Measurements from ENCODE around the gene CDH4.

The CDH4 gene

DNA sequence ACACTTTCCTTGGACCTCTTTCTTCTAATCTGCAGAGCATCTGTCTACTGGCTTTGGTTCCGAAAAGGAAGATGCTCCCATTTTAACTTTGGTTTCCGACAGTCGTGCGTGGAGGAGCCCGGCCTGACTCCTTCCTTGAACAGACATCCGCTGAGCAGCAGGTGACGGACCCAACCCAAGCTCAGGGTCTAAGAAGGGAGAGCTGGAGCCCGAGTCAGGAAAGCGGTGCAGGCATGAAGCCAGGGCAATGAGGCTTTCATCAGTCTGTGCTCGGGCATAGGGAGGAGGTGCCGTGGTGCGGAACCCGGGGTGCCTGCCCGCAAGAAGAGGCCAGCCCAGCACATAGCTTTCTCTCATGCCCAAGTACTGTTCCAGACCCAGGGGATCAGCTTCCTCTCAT, 109.4 kb downstream of the CDH4 start:
- no peak for DNase-seq

DNA sequence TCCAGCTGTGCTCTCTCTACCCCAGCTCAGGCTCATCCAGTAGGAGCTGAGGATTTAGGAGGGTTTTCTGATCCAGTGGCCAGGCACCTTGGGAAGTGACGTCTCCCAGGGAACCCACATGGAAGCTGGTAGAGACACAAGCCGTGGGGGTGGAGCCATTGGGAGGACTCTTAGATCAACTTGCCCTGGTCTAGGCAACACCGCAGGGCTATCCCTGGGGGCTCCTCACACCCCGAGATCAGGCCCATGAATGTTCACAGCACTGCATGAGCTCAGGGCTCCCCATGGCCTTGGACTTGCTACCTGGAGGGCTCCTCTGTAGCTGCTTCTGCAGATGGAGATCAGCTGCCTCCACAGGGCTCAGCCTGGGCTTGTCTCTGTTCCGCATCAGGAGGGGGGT, 112.1 kb downstream of the CDH4 start:
- DNase-seq = no peak

DNA sequence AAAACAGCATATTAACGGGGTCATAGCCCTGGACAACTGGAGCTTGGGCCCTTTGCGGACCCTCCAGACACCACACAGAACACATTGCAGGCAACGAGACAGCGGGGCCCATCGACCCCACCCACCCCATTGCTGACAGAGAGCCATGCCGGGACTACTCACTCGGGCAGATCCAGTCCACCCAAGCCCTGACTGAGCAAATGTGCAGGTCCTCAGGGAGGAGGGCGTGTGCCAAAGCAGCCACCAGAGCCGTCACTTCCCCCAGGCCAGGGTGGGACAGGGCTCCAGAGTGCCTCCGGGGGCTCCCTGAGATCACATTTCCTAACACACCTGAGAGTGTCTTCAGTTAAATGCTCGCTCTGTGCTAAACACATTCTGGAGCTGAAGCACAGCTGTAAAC, 114.9 kb downstream of the CDH4 start:
- DNase-seq = no peak

DNA sequence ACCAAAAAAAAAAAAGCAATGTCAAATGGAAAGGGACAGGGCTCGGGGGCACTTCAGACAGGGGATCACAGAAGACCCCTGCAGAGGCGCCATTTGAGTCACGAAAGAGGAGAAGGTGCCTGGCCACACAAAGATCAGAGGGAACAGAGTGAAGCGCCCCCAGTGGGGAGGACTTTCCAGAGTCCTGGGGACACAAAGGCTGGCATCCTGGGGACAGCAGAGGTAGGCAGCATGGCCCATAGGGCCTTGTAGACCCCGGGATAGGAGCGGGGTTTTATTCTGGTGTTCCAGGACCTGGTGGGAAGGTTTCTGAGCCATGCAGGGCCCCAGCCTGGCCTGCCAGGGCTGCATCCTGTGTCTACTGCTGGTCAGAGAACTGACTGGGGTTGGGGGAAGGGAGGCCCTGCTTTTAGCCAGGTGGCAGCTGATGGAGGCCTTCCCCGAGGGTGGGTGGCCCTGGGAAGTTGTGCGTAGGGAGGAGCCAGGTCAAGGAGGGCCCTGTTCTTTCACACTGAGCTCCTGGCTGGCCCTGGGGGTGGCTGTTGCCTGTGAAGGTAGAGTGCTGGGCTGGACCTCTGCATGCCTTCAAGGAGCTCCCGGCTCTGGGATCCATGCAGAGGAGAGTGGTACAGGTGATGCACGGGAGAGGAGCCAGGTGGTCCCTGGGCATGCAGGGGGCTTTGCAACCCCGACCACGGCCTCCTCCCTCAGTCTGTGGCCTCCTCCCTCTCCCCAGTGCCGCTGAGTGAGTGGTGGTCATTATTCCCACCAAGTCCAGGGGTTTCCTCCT, 117.9 kb downstream of the CDH4 start:
- DNase-seq = no peak

DNA sequence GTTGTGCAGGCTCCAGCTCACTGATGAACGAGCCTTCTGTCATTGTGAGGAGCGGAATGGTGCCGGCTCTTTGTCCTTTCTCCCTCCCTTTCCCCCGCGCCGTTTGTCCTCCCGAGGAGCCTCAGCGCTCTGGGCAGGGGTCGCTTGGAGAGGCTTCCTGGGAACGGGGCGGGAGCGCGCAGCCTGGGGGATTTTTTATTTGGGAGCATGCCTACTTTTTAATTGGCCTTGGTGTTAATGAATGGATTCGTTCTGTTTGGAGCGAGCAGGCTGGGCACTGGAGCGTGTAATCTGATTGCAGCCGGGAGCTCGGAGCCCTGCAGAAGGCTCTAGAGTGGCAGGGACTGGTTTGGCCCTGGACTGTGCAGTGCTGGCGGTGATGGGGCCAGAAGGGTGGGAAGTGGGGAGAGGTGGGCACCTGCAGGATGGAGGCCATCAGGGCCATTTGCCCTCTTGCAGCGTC, 118.8 kb downstream of the CDH4 start:
- DNase-seq = no peak

DNA sequence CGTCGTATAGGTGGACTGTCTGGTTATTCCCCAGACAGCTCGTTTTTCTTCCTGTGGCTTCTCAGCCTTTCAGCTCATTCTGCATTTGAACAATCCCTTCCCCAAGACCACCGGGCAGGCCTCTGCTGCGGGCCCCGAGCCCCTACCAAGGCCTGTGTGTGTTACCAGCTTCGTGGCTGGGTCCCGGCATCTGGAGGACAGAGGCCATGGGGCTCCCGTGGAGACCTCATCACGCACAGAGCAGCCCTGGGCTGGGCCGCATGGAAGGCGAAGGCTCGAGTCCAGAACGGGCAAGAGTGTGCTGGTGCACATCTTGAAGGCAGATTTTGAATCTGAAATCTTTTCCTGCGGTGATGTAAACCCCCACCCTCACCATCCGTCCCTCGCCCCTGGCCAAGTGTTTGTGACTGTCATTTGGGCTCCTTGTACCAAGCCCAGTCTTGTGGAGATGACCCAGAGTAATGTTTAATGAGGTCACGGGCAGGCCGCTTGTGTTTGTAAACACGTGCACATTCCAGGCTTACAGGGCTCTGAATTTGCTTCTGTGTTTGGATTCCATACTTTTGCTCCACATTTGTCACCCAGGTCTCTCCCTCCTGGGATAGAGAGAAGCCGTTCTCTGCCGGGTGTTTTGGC, 119.6 kb downstream of the CDH4 start:
- DNase-seq = no peak

DNA sequence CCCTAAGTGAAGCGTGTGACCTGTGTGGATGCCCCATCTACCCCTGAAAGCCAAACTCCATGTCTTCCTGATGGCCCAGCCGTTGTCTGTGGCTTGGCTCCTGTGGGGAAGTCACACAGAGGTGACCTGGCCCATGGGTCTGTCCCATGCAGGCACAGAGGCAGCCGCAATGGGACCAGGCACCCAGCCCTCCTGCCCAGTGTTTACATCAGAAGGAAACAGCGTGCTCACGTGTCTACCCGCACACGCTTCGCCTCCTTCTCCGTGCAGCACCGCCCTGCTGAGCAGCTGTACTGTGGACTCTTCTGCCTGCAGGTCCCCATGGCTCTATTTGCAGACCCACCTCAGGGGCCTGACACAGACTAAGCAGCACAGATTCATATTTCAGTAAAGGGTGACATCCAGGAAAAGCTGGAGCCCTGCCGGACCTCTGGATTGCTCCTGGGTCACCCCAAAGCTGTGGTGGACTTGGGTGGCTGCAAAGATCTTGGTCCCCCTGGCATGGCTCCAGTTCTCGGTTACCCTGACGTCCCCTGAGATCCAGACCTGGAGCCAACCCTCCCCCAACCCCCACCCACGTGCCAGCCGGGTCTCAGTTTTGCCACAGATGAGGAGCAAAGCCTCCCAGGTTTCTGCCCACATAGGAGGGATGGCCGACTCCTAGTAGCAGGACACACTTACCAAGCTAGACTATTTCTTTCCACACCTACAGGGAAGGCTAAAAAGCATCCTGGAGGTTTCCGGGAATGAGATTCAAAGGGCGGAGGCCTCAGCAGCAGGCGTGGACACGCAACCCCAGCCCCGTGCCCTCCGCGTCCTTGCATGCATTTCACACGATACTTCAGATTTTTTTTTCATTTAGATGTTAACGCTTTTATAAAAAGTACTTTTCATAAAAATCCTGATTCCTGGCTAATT, 120.3 kb downstream of the CDH4 start:
- no peak for DNase-seq

DNA sequence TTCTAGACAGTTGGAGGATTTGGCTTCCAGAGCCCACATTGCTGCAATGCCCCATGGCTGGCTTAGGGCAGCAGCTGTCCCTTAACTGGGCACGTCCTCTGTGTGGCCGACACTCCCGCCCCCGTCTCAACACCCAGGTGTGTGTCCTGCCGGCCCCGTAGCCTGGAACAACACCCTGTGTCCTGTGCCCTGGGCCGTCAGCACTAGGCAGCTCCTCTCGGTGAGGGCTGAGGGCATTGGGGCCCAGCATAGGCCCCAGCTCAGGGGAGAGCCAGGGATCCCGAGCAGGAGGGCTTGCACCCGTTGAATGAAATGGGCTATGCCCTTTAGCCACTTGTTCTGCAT, 121.0 kb downstream of the CDH4 start:
- no peak for DNase-seq

DNA sequence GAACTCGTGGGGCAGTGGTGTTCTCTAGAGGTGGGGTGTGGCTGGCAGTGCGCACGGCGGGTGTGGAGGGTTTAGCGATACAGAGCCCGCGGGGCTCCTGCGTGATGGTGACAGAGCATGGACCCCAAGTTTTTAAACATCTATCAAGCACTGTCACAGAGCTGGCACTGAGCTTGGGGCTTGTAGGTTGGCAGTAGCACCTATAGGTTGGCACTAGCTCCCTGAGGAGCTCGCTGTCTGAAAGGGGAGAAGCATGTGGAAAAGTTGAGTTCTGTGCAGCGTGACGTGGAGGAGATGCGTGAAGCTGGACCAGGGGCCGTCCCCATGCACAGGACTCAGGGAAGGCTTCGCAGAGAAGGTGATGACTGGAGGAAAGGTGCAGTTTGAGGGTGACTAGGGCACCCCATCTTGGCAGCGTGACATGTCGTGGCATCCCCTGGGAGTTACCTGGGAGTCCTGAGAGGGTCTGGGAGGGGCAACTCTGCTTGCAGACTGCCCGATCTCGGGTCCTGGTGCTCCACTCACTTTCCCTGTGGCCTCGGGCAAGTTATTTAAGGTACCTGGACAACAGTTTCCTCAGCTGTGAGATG, 122.0 kb downstream of the CDH4 start:
- no peak for DNase-seq

DNA sequence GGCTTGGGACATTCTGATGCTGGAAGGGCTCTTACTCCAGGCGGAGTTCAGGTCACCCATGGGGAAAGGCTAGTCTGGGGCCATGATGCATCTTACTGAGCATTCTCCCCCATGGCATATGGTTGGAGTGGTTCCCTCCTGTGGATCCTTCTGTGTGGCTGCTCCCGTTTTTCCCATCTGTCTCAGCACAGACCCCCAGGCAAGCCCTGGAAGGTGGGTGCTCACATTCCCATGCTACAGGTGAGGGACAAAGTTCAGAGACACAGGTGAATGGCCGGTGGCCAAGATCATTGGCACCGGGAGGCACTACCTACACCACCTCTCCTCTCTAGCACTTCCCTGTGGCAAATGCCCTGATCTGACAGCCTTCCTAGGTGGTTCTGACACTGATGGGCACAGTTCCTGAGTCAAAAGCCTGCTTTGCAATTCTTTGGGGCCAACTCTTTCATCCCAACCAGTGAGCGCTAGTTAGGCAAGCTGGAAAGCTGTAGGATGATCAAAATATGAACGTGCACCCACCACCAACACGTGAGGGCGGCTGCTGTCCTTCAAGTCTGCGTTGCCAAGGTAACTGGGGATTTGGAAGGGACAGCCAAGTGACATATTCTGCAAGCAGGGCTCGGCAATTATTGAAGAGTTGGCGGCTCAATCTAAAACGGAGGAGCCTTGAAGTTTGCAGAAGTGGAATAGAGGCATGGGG, 124.6 kb downstream of the CDH4 start:
- no peak for DNase-seq

DNA sequence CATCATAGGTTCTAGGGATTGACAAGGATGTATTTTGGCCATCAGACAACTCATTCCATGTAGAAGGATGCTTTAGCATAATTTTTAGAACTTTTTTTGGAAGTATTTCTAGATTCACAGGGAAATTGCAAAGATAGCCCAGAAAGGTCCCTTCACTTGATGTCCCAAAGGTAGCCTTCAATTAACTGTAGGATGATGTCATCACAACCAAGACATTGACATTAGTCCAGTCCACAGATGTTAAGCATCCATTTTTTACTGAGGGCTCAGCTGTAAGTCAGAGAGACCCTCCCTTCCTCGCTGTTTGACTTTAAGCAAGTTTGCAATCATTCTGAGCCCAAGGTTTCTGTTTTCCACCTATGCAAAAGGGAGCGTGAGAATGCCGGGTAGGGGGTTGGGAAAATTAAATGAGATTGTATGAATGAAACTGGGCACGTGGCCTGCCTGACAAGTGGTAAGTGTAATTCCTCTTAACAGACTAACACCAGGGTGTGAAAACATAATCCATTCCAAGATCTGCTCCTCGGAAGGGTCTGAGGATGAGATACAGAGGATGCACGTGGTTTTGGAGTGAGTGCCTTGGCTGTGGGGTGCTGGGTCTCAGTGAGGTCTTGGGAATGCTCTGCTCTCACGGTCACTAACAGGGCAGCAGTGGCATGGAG, 126.8 kb downstream of the CDH4 start:
- no peak for DNase-seq

DNA sequence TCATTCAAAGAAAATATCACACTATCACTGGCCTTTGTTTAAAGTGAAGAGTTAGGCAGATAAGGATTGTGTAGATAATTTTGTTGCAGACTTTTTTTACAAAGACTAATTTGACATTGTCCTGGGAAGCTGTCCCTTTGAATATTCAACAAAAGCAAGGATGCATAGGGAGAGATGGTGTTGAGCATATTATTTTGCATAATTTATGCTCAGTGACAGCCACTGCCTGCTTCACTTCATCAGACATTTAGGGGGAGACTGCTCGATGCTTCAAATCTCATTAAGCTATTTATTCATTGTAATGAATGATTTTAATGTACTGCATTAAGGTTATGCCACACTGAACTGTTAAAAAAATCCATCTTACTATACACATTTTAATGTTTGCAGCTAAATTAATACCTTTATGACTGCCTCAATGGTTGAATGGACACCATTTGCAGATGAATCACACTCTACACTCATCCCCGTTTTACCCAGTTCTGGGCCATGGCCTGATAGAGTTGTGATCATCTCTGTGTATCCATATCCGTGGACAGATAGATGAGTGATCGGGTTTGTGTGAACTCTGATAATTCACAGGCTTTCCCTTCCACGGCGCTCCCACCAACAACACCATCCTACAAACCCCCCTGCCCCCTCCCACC, 128.0 kb downstream of the CDH4 start:
- DNase-seq = no peak

DNA sequence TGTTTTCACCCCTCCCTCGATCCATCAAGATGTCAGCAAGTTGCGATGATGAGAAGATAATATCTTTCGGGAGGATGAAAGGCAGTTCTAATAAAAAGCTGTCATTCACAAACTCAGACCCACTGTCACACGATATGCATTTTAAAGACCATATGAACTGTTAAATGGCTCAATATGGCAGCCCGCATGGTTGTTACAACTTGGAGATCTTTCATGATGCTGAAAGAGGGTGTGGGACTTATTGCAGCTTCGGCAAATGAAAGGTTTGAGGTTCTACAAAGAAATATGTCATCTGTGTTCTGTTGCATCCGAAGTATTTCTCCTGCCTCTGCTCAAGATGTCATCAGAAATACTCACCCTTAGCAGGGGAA, 128.5 kb downstream of the CDH4 start:
- DNase-seq = no peak

DNA sequence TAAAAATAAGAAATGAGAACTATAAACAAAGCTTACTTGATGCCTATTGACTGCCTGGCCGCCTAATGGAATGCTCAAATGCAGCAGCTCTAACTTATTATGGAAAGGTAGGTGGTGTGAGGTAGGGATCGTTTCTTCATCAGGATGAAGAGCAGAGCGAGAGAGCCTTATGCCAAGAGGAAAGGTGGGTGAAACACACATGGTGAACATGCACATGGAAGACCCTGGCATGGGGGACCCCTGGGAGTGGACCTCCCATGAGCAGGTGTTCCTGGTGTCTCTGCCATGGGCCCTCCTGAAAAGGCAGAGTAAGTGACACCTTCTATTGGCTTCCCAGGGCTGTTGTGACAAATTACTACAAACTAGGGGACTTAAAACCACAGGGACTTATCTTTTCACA, 130.1 kb downstream of the CDH4 start:
- no peak for DNase-seq

DNA sequence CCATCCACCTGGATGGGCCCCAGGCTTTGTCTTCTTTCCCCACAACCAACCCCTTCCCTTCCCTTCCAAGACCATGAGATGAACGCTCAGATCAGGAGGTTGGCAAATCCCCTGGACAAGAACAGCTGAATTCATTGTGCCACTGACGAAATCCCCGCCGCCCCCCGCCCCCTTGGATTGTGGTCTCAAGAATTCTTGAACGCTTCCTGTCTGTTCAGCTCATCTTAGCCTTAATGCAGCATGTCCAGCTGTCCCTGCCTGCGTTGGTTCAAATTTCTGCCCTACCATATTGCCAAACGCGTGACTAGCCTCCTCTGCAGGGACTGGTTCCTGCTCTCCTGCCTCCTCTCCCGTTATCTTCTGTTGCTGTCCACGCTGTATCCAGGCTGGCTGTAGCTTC, 133.2 kb downstream of the CDH4 start:
- no peak for DNase-seq

DNA sequence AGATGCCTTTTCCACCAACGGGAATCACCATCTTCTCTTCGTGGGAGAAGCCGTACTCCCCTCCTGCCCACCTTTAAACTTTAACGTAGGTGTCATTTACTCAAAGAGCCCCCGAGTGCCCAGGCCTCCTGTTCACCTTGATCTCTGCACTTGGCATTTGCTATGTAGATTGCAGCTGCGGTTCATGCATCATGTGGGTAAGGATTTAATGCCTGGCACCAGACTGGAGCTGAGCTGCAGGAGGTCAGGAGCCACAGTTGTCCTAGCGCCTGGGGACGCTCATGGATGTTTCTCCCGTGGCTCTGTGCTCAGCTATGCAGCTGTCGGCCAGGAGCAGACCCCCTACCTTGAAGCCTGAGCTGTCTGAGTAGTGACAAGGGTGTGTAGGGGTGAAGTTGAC, 133.7 kb downstream of the CDH4 start:
- DNase-seq = no peak

DNA sequence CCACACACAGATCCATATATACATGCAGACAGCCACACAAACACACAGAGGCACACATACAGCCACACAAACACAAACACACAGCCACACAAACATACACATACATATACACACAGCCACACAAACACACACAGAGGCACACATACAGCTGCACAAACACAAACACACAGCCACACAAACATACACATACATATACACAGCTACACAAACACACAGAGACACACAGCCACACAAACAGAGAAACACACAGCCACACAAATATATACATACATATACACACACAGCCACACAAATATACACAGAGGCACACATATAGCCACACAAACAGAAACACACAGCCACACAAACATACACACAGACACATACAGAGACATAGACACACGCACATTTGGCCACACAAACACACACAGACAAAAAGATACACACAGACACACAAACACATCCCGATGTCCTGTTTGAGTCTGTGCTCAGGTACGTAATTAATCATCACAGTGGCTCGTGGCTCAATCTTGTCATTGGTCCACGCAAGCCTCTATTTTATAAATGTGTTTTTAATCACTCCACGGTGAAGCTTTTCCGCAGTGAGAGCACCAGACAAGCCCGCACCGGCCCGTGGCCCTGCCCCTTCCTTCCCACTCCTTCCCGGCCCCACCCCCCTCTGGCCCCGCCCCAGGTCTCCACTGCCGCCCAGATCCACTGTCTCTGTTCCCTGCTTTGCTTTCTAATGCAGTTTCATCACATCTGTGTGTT, 135.3 kb downstream of the CDH4 start:
- DNase-seq = peak; percentile 14

DNA sequence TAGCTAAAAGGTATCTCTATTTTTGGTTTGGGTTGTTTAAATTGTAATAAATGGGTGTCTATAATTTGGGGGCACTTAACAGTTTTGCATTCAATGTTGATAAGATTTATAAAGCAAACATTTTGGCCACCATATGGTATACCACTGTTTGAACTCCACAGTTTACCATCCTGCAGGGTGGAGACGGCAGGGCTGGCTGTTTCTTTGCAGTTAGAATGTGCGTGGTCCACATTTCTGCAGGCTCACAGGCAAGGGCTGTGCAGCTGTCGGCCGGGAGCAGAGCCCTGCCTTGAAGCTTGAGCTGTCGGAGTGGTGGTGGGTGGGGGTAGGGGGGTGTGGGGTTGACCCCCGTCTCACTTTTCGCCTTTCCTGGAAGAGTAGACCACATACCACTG, 135.9 kb downstream of the CDH4 start:
- DNase-seq = no peak

DNA sequence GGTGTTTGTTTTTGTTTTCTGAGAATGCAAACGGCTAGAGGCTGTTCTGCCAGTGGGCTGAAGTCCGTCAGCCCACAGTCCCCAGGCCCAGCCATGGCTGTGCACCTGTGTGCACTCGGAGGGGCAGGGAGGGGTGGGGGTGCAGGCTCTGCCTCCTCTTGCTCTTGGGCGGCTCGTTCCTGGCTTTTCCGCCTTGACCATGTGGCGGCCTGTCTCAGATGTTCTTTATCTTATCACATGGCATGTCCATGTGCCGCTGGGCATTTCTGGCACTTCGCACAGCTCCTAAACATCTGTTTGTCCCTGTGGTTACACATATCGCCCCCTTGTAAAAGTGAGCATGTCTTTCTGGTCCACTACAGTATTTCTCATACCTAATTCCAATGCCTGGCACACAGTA, 137.0 kb downstream of the CDH4 start:
- DNase-seq = no peak

DNA sequence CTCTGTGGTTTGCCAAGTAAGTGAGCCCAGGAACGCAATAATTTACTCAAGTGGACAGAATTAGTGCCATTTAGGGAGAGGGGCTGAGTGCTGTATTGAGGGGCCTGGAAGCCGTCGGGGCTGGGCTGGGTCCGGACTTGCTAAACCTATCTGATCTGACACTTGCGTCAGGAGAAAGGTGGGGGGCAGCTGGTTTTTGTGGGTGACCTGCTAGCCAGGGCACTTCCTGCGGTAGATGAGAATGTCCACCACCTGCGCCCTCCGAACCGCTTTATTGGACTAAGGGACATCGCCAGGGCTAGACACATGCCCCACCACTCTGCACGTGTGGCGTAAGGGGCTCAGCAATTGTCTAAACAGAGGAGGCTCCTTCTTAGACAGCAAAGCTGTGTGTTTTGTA, 139.1 kb downstream of the CDH4 start:
- no peak for DNase-seq
